Measurements from ENCODE around the gene CPNE8. TPM values are rescaled to one million over a fixed set of nuclear protein-coding genes. Genes with fewer than 3 reads are reported as not detected.

CPNE8 gene
- total RNA-seq, 1 experiment from 2014 or later, result 16.6 TPM

DNA sequence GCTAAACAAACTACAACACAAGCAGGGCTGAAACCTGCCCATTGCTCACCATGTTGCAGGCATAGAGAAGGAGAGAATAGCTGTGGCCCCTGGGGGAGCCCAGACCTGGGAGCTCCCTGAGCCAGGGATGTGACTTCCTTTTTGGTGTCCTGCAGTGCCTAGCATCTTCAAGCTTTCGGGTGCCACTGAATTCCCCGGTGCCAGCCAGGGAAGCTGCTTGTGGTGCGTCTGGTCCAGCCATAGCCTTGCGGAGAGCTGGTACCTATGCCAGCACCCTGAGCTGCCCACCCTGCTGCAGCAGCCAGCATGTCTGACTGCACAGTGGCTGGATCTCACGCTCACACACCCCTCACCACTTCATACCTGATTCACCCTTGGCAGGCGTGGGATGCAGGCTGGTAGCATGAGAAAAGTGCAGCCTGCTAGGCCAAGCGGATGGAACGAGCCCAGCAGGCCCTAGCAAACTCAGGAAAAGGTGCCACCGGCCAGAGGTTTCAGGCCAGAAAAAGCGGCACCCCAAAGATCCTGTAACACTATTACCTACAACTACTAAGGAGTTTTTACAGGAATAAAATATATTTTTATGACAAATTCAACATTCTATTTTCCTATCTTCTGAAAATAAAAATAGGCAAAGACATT is 183.7 kb downstream of the CPNE8 start:
- H3K4me3 ChIP-seq, result no peak overlapping the region

DNA sequence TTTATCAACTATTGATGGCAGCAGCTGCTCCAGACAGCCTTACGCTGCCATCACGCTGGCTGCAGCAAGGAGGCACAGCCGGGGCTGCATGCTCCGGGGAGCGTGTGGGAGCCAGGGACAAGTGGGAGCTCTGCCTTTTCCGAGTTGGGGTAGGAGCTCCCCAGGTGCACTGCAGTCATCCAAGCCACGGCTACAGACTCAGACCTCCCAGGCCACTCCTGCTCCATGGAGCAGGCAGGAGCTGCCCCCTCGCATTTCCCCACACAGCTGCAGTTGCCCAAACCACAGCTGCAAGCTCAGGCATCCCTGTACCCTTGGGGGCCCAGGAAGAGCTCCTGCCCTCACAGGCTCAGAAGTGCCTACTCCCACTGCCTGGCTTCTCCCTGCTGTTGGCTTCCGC is 184.7 kb downstream of the CPNE8 start:
- DNase-seq, result no peak
- no peaks in the 10 kb centered on the region for H3K27me3 ChIP-seq
- peaks cover 2% of the 10 kb centered on the region; the same call in 1 of the 2 replicates for H3K36me3 ChIP-seq
- no peak overlapping the region for H3K4me3 ChIP-seq
- no peaks in the 10 kb centered on the region for H3K9me3 ChIP-seq

More for the DNA sequence above, 183.7 kb downstream of the CPNE8 start:
- no peak for DNase-seq
- 0 out of 2 replicates have a peak, but pooled peaks cover 2% of the 10 kb centered on the region for H3K36me3 ChIP-seq
- H3K9me3 ChIP-seq, result no peaks in the 10 kb centered on the region
- no peaks in the 10 kb centered on the region for H3K27me3 ChIP-seq

DNA sequence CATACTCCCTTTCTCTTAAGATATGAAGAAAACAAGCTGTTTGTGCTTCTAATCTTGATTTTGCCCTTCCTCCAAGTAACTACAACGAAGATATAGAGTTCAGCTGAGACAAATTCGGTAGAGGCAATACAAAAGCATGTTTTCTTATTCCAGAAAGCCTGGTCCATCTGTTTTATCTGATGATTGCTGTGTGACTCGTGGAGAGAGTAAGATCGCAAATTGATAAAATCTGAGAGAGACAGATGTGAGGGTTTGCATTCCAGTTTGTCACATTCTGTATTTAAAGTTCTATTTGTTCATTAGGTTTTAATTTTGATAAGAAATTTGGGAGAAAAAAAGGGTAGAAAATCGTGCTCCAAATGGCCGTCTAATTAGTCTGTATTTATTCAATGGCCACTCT is 192.1 kb downstream of the CPNE8 start:
- no peaks in the 10 kb centered on the region for H3K27me3 ChIP-seq
- no peaks in the 10 kb centered on the region; the same call in 1 of the 2 replicates for H3K36me3 ChIP-seq
- no peak for DNase-seq
- no peaks in the 10 kb centered on the region for H3K9me3 ChIP-seq
- H3K4me3 ChIP-seq, result no peak overlapping the region

DNA sequence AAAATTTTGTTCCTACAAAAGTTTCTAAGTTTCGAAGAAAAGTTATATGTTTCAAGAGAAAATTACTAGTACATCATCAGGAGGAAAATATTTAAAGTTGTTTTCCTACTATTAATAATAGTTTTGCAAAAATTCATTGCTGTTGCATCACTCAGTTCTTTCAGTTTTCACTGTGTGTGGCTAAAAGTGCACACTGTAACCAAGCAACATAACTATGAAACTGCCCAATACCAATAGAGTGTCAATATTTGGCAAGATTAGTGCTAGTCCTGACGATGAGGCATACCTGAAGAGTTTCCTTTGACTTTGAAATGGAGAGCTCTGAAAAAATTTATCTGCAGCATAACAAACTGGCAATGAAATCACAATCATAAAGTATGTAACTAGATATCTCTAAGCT is 194.3 kb downstream of the CPNE8 start:
- Histone ChIP-seq H3K4me3 (no peak overlapping the region), H3K9me3 (no peaks in the 10 kb centered on the region), H3K27me3 (no peaks in the 10 kb centered on the region), H3K36me3 (no peaks in the 10 kb centered on the region; the same call in 1 of the 2 replicates)
- no peak for DNase-seq

DNA sequence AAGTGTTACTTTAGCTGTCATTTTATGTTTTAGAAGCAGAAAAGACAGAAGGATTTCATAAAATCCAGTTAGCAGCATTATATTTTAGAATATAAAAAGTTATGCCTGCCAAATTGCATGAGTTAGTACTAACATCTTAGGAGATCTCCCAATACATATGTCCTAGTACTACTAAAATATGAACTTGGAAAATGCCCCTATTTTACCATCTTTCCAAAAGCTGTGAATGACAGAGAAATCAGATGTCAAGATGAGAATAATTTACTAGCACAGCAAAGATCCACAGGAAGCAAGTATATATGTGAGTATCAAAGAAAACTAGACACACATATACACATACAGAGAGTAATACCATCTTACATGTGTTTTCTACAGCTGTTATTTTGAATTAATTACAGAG is 196.9 kb downstream of the CPNE8 start:
- no peak for DNase-seq

DNA sequence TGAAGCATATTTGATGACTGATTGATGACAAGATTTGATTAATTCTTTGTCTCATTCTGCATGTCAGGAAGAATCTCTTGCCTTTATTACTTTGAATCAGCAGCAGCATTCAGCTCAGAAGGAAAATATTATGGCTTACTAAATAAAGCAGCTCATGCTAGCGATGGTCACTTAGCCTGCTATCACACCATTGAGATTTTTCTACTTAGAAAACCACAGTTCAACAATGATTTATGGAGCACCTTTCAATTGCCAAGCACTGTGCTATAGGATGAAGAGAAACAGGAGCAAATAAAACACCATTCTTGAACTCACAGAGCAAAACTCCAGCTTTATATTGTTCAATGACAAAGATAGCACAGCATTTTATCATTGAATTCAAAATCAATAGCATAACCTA is 197.7 kb downstream of the CPNE8 start:
- DNase-seq, result no peak
- Histone ChIP-seq H3K36me3 (no peaks in the 10 kb centered on the region), H3K9me3 (no peaks in the 10 kb centered on the region)

More for the DNA sequence above, 196.9 kb downstream of the CPNE8 start:
- no peaks in the 10 kb centered on the region for H3K9me3 ChIP-seq
- no peaks in the 10 kb centered on the region for H3K27me3 ChIP-seq
- H3K36me3 ChIP-seq, result no peaks in the 10 kb centered on the region
- H3K4me3 ChIP-seq, result no peak overlapping the region

DNA sequence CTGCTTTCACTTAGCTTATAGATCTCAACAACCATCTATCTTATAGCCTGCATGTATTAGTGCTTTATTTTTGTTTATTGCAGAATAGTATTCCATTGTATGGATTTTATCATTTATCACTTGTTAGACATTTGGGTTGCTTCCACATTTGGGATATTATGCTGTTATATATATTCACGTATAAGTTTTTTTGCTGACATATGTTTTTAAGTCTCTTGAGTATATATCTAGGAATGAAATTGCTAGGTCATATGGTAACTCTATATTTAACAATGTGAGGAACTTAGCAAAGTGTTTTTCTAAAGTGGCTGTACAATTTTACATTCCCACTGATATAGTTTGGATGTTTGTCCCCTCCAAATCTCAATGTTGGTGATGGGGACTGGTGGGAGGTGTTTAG is 208.1 kb downstream of the CPNE8 start:
- no peak for DNase-seq
- H3K9me3 ChIP-seq, result no peaks in the 10 kb centered on the region
- no peaks in the 10 kb centered on the region for H3K27me3 ChIP-seq
- no peaks in the 10 kb centered on the region for H3K36me3 ChIP-seq
- H3K4me3 ChIP-seq, result no peak overlapping the region

More for the DNA sequence above, 197.7 kb downstream of the CPNE8 start:
- H3K4me3 ChIP-seq, result no peak overlapping the region
- no peaks in the 10 kb centered on the region for H3K27me3 ChIP-seq

DNA sequence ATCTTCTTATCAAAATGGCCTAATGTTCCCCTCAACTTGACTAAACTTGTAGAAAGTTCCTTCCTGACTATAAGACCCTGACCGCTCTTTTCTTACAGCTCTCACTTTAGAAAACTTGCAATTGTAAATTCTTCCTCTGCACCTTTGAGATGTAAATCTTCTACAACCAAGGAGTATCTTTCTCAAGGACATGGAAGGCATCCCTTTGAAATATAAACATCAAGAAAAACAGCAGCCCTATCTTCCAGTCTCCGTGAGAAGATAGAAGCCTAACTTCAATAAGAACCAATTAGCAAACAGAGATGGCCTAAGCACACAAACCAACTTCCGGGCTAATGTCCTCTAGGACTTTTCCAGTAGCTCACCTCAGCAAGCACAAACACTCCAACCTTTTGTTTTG is 210.3 kb downstream of the CPNE8 start:
- Histone ChIP-seq H3K27me3 (no peaks in the 10 kb centered on the region), H3K9me3 (no peaks in the 10 kb centered on the region), H3K36me3 (no peaks in the 10 kb centered on the region), H3K4me3 (no peak overlapping the region)
- DNase-seq, result no peak

DNA sequence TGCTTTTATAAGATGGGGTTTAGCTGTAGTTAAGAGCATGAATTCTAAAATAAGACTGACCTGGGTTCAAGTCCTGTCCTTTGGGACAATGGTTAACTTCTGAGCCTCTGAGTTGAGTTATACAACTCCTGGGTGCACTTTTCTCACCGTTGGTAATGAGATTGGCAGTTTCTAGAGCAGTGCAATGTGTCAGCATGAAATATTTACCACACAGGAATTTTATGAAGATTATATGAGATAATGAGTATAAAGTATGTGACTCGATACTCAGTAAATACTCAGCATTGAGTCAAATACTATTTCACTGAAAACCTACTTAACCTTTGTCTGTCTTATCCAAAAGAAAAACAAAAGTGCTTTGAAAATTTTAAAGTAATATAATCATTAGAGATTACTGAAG is 214.2 kb downstream of the CPNE8 start:
- no peaks in the 10 kb centered on the region; the same call in 1 of the 2 replicates for H3K9me3 ChIP-seq
- no peak for DNase-seq
- no peak overlapping the region for H3K4me3 ChIP-seq
- no peaks in the 10 kb centered on the region for H3K27me3 ChIP-seq
- no peaks in the 10 kb centered on the region for H3K36me3 ChIP-seq

DNA sequence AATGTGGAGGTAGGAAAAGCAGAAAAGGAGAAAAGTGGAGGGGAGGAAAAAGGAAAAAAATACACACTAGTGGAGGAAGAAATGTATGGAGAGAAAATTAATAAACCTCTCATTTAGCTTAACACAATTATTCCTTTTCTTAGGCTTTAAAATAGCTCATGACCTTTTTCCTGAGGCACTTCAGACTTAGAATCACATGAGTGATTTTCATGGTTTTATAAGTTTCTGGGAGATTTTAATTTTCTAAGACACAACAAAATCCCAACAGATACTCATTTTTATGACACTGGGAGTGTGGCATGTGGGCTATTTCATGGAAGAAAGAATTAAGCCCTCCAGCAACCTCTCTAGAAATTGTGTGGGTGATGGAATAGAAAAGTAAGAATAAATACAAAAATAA is 214.7 kb downstream of the CPNE8 start:
- Histone ChIP-seq H3K9me3 (no peaks in the 10 kb centered on the region; the same call in 1 of the 2 replicates), H3K4me3 (no peak overlapping the region), H3K27me3 (no peaks in the 10 kb centered on the region), H3K36me3 (no peaks in the 10 kb centered on the region)
- DNase-seq, result no peak

DNA sequence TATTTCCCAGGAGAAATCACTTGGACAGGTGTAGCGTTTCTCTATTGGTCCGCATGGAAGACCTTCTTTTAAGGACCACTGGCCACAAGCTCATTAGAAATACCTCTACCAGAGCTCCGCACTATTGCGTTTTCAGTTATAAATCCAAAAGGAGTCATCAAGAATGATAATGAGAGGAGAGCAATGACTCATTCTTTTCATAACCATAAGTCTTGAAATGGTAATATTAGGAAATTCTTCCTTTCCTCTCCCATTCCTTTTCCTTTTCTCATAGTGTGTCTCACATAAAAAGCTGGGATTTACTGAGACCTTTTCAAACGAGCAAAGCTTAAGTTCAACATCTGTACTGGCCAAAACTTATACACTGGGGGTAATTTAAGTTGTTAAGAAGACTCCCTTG is 215.7 kb downstream of the CPNE8 start:
- H3K27me3 ChIP-seq, result no peaks in the 10 kb centered on the region
- H3K4me3 ChIP-seq, result no peak overlapping the region
- H3K9me3 ChIP-seq, result no peaks in the 10 kb centered on the region; the same call in 1 of the 2 replicates
- DNase-seq, result no peak
- no peaks in the 10 kb centered on the region; the same call in 1 of the 2 replicates for H3K36me3 ChIP-seq

DNA sequence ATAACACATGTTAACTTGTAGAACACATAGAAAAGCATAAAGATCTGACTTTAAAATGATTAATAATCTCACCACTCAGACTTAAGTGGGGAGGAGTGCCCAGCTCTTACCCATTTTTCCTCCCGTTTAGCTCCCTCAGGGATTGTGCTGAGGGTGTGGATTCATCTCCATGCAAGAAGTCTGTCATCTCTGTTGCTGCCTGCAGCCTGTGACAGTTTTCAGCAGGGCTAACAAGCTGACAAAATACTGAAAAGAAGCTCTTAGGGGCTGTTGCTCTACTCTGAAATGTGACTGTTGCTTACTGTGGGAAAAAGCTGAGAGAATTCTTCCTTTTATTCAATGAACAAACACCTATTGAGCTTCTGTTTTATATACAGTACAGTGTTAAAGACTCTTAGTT is 216.2 kb downstream of the CPNE8 start:
- Histone ChIP-seq H3K4me3 (no peak overlapping the region), H3K9me3 (no peaks in the 10 kb centered on the region; the same call in 1 of the 2 replicates), H3K36me3 (no peaks in the 10 kb centered on the region; the same call in 1 of the 2 replicates), H3K27me3 (no peaks in the 10 kb centered on the region)
- no peak for DNase-seq

DNA sequence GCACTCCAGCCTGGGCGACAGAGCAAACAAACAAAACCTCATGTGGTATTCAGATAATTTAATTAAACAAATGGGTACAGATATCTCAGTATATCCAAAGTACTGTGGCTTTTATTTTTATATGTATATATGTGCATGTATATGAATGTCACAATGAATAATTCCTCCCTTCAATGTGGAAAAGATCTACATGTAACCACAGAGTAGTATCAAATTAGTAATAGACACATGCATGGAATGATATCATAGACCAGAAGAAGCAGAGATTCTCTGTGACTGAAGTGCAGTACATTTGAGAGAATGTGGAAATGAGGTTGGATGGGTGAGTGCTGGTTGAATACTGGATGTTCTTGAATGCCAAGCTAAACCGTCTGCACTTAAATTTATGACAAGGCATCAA is 222.9 kb downstream of the CPNE8 start:
- no peak for DNase-seq

DNA sequence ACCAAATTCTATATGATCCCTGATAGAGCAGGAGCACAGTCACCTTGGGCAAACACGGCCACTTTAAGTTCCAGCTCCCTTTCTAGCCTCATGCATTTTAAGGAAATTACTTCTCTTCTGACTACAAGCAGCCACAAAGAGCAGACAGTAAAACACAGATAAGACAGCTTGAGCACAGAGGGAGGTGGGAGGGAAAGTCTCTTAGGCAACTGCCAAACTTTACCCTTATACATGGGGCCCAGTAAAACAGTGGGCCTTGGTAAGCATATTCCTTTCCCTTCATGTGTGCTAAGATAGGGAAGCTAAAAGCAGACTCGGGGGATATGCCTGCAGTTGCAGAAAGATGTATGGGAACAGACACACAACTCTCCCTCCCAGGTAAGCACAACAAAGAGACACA is 235.9 kb downstream of the CPNE8 start:
- H3K36me3 ChIP-seq, result no peaks in the 10 kb centered on the region
- no peak for DNase-seq
- no peaks in the 10 kb centered on the region for H3K9me3 ChIP-seq
- no peak overlapping the region for H3K4me3 ChIP-seq
- H3K27me3 ChIP-seq, result no peaks in the 10 kb centered on the region

More for the DNA sequence above, 222.9 kb downstream of the CPNE8 start:
- Histone ChIP-seq H3K36me3 (no peaks in the 10 kb centered on the region; the same call in 1 of the 2 replicates), H3K9me3 (no peaks in the 10 kb centered on the region; the same call in 1 of the 2 replicates), H3K4me3 (no peak overlapping the region), H3K27me3 (no peaks in the 10 kb centered on the region)

DNA sequence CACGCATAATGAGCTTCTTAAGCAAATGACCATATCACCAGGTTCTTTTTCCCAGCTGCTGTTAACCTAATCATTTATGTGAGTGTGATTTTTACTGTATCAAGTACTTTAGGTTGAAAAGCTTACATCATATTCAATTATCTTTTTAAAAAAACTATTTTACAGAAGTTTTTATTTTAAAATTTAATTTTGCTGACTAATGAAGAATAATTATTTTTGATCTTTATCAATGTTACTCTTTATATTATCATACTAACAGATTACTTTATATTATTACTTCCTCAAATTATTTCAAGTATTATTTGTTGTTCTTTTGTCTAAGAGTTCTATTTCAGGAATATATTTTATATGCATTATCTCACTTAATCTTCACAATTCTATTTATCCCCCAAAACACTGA is 236.3 kb downstream of the CPNE8 start:
- DNase-seq, result no peak
- H3K4me3 ChIP-seq, result no peak overlapping the region
- no peaks in the 10 kb centered on the region for H3K27me3 ChIP-seq
- no peaks in the 10 kb centered on the region for H3K9me3 ChIP-seq
- H3K36me3 ChIP-seq, result no peaks in the 10 kb centered on the region

DNA sequence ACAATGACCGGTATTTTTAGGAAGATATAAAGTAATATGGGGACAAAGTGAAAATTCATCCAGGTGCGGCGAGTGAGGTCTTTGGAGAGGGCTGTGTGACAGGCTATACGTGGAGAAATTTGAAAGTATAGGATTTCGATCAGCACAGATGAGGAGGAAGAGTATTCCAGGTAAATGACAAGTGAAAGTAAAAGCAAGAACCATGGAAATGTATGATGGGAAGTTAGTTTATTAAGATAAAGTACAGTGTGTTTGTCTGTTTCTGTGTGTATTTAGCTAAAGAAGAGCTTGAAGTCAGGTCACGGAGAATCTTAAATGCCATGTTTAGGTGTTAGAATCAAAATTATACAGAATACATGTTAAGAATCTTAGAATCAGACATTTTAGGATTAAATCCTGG is 239.0 kb downstream of the CPNE8 start:
- DNase-seq, result no peak
- H3K27me3 ChIP-seq, result no peaks in the 10 kb centered on the region
- H3K9me3 ChIP-seq, result peaks cover 5% of the 10 kb centered on the region; the same call in 1 of the 2 replicates
- no peaks in the 10 kb centered on the region for H3K36me3 ChIP-seq
- H3K4me3 ChIP-seq, result no peak overlapping the region

DNA sequence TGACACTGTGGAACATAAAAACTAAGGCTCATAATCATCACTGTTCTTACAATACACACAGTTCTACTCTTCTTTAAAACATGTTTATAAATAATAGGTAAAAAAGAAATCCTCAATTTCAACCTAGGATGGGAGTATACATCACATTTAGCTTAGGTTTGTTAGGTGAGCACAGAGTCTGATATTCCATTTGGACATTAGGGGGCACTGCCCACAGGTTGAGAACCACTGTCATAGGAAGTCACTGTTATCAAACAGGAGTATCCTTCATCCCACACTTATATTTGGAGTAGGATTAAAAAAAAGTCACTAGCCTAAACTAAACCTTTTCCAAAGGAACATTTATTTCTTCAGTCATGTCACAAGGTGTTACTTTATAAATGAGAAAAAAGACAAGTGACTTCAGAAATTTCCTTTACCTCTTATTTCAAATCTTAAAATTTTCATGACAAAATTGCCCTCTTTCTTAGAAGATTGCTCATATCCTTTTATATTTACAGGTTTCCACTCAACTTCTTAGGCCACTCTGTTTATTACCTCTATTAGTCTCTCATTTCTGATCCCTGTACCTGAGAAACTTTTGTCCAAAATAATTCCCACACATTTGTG is 240.6 kb downstream of the CPNE8 start:
- Histone ChIP-seq H3K9me3 (peaks cover 5% of the 10 kb centered on the region; the same call in 1 of the 2 replicates), H3K4me3 (no peak overlapping the region)
- DNase-seq, result no peak

DNA sequence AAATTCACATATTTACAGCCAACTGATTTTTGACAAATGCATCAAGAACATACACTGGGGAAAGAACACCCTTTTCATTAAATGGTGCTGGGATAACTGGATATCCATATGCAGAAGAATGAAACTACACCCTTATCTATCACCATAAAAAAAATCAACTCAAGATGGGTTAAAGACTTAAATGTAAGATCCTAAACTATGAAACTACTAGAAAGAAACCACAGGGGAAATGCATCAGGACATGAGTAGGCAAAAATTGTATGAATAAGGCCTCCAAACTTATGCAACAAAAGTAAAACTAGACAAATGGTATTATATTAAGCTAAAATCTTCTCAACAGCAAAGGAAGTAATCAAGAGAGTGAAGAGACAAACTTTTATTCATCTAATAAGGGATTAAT is 242.6 kb downstream of the CPNE8 start:
- Histone ChIP-seq H3K9me3 (peaks cover 5% of the 10 kb centered on the region; the same call in 1 of the 2 replicates), H3K4me3 (no peak overlapping the region)

More for the DNA sequence above, 240.6 kb downstream of the CPNE8 start:
- H3K36me3 ChIP-seq, result no peaks in the 10 kb centered on the region
- no peaks in the 10 kb centered on the region for H3K27me3 ChIP-seq

More for the DNA sequence above, 242.6 kb downstream of the CPNE8 start:
- H3K36me3 ChIP-seq, result no peaks in the 10 kb centered on the region
- H3K27me3 ChIP-seq, result no peaks in the 10 kb centered on the region
- DNase-seq, result no peak
